Measurements from ENCODE around the gene DTNB.

- TF ChIP-seq NFE2L2 (IDR thresholded peaks at IDR 0.05; ENCODE audit: low read depth, low read length) (no peak), MAZ (IDR thresholded peaks at IDR 0.05; ENCODE audit: borderline replicate concordance, low read depth, low read length) (no peak), CTCF (conservative IDR thresholded peaks at IDR 0.05; ENCODE audit: low read depth, low read length) (no peak), CEBPB (IDR thresholded peaks at IDR 0.05; ENCODE audit: low read depth, low read length) (no peak), RAD21 (IDR thresholded peaks at IDR 0.05; ENCODE audit: low read length) (no peak), MXI1 (IDR thresholded peaks at IDR 0.05; ENCODE audit: borderline replicate concordance, low read depth, low read length) (no peak), ELK1 (IDR thresholded peaks at IDR 0.05; ENCODE audit: borderline replicate concordance, low read depth, low read length) (no peak), RFX5 (IDR thresholded peaks at IDR 0.05; ENCODE audit: low read depth, low read length) (no peak), POLR2A (IDR thresholded peaks at IDR 0.05; ENCODE audit: low read depth, low read length) (no peak), BHLHE40 (IDR thresholded peaks at IDR 0.05; ENCODE audit: low read depth, low read length) (no peak), USF2 (IDR thresholded peaks at IDR 0.05; ENCODE audit: low read depth, low read length) (no peak), MAFK (IDR thresholded peaks at IDR 0.05; ENCODE audit: low read depth, low read length) (no peak), CHD1 (IDR thresholded peaks at IDR 0.05; ENCODE audit: low read depth, low read length) (no peak)
These were observed 189.6 kb downstream of the DTNB start for GRCh38 chr2:25483607-25484266.
